Lower leg skin (tissue), 3 donors: Measurements from ENCODE around the gene PDZRN3.

ENCODE experiments used
- CTCF ChIP-seq, 3 donors: fragments of 450-650 bp; IDR thresholded peaks; one replicate each; pipeline ENCODE4 v1.5.1; 2016; ENCODE audit warnings: antibody characterized with exemption in 3 of 3, mild to moderate bottlenecking in 3 of 3, moderate library complexity in 2 of 3
- POLR2A ChIP-seq, 2 donors: fragments of 450-650 bp; IDR thresholded peaks; one replicate each; pipeline ENCODE4 v1.6.1; 2016 to 2017; ENCODE audit warnings: antibody characterized with exemption in 2 of 2, mild to moderate bottlenecking in 1 of 2, moderate library complexity in 1 of 2

DNA sequence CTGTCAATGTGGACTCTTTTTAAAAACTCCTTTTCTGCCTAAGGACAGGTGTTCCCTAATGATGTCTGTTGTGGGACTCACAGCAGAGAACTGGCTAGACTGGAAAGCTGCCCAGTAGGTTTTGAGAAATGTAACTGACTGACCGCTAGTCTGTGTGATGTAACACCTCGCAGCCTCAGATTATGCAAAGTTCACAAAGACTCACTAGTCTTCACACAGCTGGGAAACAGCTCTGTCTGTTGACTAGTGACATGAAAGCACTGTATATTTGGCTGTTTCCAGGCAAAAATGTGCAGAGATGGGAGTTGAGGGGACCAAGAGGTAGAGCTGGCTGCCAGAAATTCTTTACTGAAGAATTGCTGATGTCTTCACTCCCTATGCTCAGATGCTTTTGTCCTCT lies 10.3 kb downstream of the PDZRN3 start:
- TF ChIP-seq CTCF (IDR thresholded peaks at IDR 0.05) (no peak), POLR2A (IDR thresholded peaks at IDR 0.05) (no peak)
